GM12891 (cell line): ENCODE data around the gene SMARCC2.
A peak's percentile ranks its signal among the peaks of the same experiment; 100 is the strongest.

Source experiments
- PAX5 ChIP-seq: IDR thresholded peaks from 2 replicates; pipeline ENCODE4 v1.6.1; 2011; ENCODE audit warnings: low read length, moderate library complexity, mild to moderate bottlenecking; ENCODE audit not compliant: insufficient read depth, severe bottlenecking
- POLR2A ChIP-seq: IDR thresholded peaks from 2 replicates; pipeline ENCODE4 v1.6.1; 2011; ENCODE audit warnings: low read depth, low read length, control low read depth
- POLR2AphosphoS5 ChIP-seq: IDR thresholded peaks from 2 replicates; pipeline ENCODE4 v1.6.1; 2011; ENCODE audit warnings: low read depth, low read length, control low read depth
- POU2F2 ChIP-seq: IDR thresholded peaks from 2 replicates; pipeline ENCODE4 v1.6.1; 2011; ENCODE audit warnings: low read depth, mild to moderate bottlenecking, control low read depth, low read length, moderate library complexity
- SPI1 ChIP-seq: IDR thresholded peaks from 2 replicates; pipeline ENCODE4 v1.6.1; 2011; ENCODE audit warnings: low read depth, low read length, control low read depth
- TAF1 ChIP-seq: IDR thresholded peaks from 2 replicates; pipeline ENCODE4 v1.6.1; 2011; ENCODE audit warnings: low read depth, low read length, control low read depth

DNA sequence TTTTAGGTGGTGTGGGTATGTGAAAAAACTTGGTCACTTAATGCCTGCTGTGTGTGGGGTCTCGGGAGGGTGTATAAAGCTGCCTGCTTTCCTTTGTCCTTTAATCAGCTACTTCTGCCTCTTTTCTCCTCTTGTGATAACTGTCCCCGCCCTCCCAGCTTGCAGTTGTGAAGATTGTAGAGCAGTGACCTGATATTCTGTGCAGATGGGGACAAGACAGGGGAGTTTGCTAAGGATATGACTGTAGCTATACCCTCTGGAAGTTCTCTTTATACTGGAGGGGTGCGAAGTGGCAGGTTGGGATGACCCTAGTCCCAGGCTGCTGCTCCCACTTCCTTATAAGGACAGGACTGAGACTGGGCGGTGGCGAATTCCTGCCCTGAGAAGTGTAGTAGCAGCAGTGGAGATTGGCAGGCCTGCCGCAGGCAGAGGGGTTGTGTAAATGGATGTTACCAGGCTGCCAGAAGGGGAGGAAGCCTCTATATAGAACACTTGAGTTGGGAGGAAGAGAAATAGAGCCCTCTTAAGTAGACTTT is 30.3 kb downstream of the SMARCC2 start:
- TF ChIP-seq POU2F2 (no peak), POLR2A (0 out of 2 replicates have a peak, but pooled peaks have one; percentile 16), POLR2AphosphoS5 (no peak; the same call in none of the 2 replicates), TAF1 (no peak), PAX5 (no peak), SPI1 (peak; percentile 26; the same call in 1 of the 2 replicates)
